HepG2 (cell line): ENCODE data around the gene SERINC5. TPM values are rescaled to one million over a fixed set of nuclear protein-coding genes. Genes with fewer than 3 reads are reported as not detected.
A peak's percentile ranks its signal among the peaks of the same experiment; 100 is the strongest.

Source experiments
- ATAC-seq: fragments of 200-7000 bp; cut with Tn5 transposase; 3 replicates; pipeline ENCODE4 v1.9.1; 2020; ENCODE audit warnings: mild to moderate bottlenecking, moderate library complexity
- BruUV-seq: library from RNA; stranded (reverse); fragments of 400-500 nt; replicated peaks from 2 replicates; lab custom pipeline; 2021; lab: Mats Ljungman, UMichigan
- CTCF ChIA-PET: fragments of 300-600 bp; formaldehyde crosslinking; extraction: SDS; loops from one replicate; lab custom pipeline; 2021; ENCODE audit warnings: low total read pairs, inconsistent platforms, low intra/inter-chr PET ratio; lab: Yijun Ruan, JAX
- POLR2A ChIA-PET: fragments of 350-600 bp; sonication (Branson Sonifier 250); formaldehyde crosslinking; loops from one replicate; lab custom pipeline; 2020; ENCODE audit warnings: antibody characterized with exemption, inconsistent platforms; lab: Yijun Ruan, JAX
- DNase-seq: peaks from one replicate; pipeline ENCODE4 v3.0.0-alpha.2; 2015; ENCODE audit warnings: low spot score
- FAIRE-seq: peaks from 3 replicates; lab custom pipeline; 2011; peaks lifted over from hg19 to GRCh38; lab: Jason Lieb, UNC
- H2AFZ ChIP-seq: one replicate; pipeline ENCODE4 v1.6.1; 2011; ENCODE audit warnings: low read length, inconsistent platforms
- H3K27ac ChIP-seq: fragments of 300-600 bp; 3 replicates; pipeline ENCODE4 v1.8.0; 2011; ENCODE audit warnings: mixed run types, mild to moderate bottlenecking, mixed read lengths, low read length, inconsistent platforms; ENCODE audit not compliant: insufficient read depth; ENCODE audit errors: extremely low read length
- H3K27me3 ChIP-seq, 2 experiments: fragments of 200-600 bp in 1 of 2; 2 replicates in 1 of 2; 3 replicates in 1 of 2; pipeline versions ENCODE4 v1.6.0 to v1.8.0; 2011; ENCODE audit warnings: low read length in 2 of 2, mild to moderate bottlenecking in 2 of 2, moderate library complexity in 2 of 2, inconsistent platforms in 1 of 2; ENCODE audit not compliant: insufficient read depth in 2 of 2, control insufficient read depth in 1 of 2
- H3K36me3 ChIP-seq, 2 experiments: fragments of 200-600 bp in 1 of 2; replicated peaks in 1 of 2; 2 replicates in 1 of 2; 3 replicates in 1 of 2; pipeline versions ENCODE4 v1.5.1 to v1.8.0; 2011; ENCODE audit warnings: low read length in 2 of 2, inconsistent platforms in 1 of 2; ENCODE audit not compliant: insufficient read depth in 2 of 2, control insufficient read depth in 1 of 2
- H3K4me1 ChIP-seq: 2 replicates; pipeline ENCODE4 v1.5.1; 2012; ENCODE audit warnings: low read length, inconsistent platforms; ENCODE audit not compliant: insufficient read depth
- H3K4me2 ChIP-seq: 2 replicates; pipeline ENCODE4 v1.6.0; 2011; ENCODE audit warnings: low read depth, low read length, inconsistent platforms
- H3K4me3 ChIP-seq, 3 experiments: fragments of 200-600 bp in 1 of 3; sonication (generic), shearing (Covaris generic) in 1 of 3; replicated peaks in 1 of 3; 2 replicates each; pipeline ENCODE4 v1.5.1; 2011 to 2016; ENCODE audit warnings: low read length in 3 of 3, inconsistent platforms in 2 of 3, low read depth in 2 of 3, mild to moderate bottlenecking in 2 of 3, control low read depth in 1 of 3, mixed read lengths in 1 of 3; ENCODE audit not compliant: insufficient read depth in 1 of 3
- H3K79me2 ChIP-seq: one replicate; pipeline ENCODE4 v1.6.1; 2011; ENCODE audit warnings: low read length, inconsistent platforms; ENCODE audit not compliant: insufficient read depth
- H3K9ac ChIP-seq: 2 replicates; pipeline ENCODE4 v1.6.0; 2011; ENCODE audit warnings: mild to moderate bottlenecking, low read depth, low read length, inconsistent platforms; ENCODE audit not compliant: insufficient read depth
- H3K9me3 ChIP-seq: 2 replicates; pipeline ENCODE4 v1.5.1; 2012; ENCODE audit warnings: mild to moderate bottlenecking, low read length
- H4K20me1 ChIP-seq: 2 replicates; pipeline ENCODE4 v1.6.0; 2011; ENCODE audit warnings: inconsistent platforms, mild to moderate bottlenecking, low read length, moderate library complexity; ENCODE audit not compliant: insufficient read depth
- AGO2 ChIP-seq: fragments of 200-400 bp; formaldehyde crosslinking; optimal IDR thresholded peaks from 2 replicates; pipeline ENCODE3; 2017; ENCODE audit warnings: mild to moderate bottlenecking, low read depth, low read length, moderate library complexity
- BCL6 ChIP-seq: IDR thresholded peaks from 2 replicates; pipeline ENCODE4 v1.6.1; 2016; ENCODE audit warnings: missing genetic modification reagents, missing compliant biosample characterization
- CREM ChIP-seq, 2 experiments: sonication (generic) in 1 of 2; formaldehyde crosslinking in 1 of 2; IDR thresholded peaks; 2 replicates each; pipeline versions ENCODE4 v1.4.0 to v1.6.1; 2016 to 2020; ENCODE audit warnings: antibody characterized with exemption in 1 of 2, mild to moderate bottlenecking in 1 of 2, missing genetic modification reagents in 1 of 2
- GATAD2A ChIP-seq: IDR thresholded peaks from 2 replicates; pipeline ENCODE4 v1.6.1; 2016
- ISL2 ChIP-seq: sonication (generic); formaldehyde crosslinking; IDR thresholded peaks from 2 replicates; pipeline ENCODE4 v1.5.0; 2020; ENCODE audit warnings: missing genetic modification reagents
- NBN ChIP-seq: fragments of 450-650 bp; conservative IDR thresholded peaks from 2 replicates; pipeline ENCODE4 v1.6.1; 2017
- NCOA2 ChIP-seq: sonication (generic); formaldehyde crosslinking; IDR thresholded peaks from 2 replicates; pipeline ENCODE4 v1.8.0; 2022; ENCODE audit warnings: inconsistent platforms
- RXRB ChIP-seq: IDR thresholded peaks from 2 replicates; pipeline ENCODE4 v1.6.1; 2016; ENCODE audit warnings: borderline replicate concordance, missing genetic modification reagents, missing compliant biosample characterization
- SAP130 ChIP-seq: IDR thresholded peaks from 2 replicates; pipeline ENCODE4 v1.6.1; 2016; ENCODE audit warnings: low read depth
- SOX13 ChIP-seq, 3 experiments: fragments of 450-650 bp in 1 of 3; sonication (generic) in 1 of 3; formaldehyde crosslinking in 1 of 3; IDR thresholded peaks in 2 of 3; conservative IDR thresholded peaks in 1 of 3; 2 replicates each; pipeline versions ENCODE4 v1.5.0 to v1.6.1; 2016 to 2020; ENCODE audit warnings: antibody characterized with exemption in 1 of 3, mild to moderate bottlenecking in 1 of 3, missing compliant biosample characterization in 1 of 3, missing genetic modification reagents in 1 of 3, moderate library complexity in 1 of 3
- WGBS: methylation state at CpG from one replicate; pipeline ENCODE4 v1.1.6; 2017; ENCODE audit warnings: low lambda C conversion rate; 5-methylcytosine and 5-hydroxymethylcytosine counted together
- in situ Hi-C: cut with HindIII; loops from 2 replicates; pipeline ENCODE4 v1.10.0; 2017; ENCODE audit warnings: low pct_unique_long_range_greater_than_20kb; ENCODE audit not compliant: extremely low pct_ligation_motif_present
- intact Hi-C: fragments of 100-400 bp; cut with micrococcal nuclease; formaldehyde crosslinking; loops from one replicate; pipeline ENCODE4 v1.10.0; 2022; ENCODE audit not compliant: unreplicated experiment
- polyA plus RNA-seq, 8 experiments: library from polyadenylated mRNA; depleted of rRNA in 3 of 8; stranded (reverse) in 7 of 8; unstranded in 1 of 8; fragments of >200 nt; fragmentation: Illumina TruSeq in 4 of 8; extraction: Trizol in 4 of 8; gene quantifications; 2 replicates each; pipeline versions ENCODE4 v1.2.1 to v1.2.3, GENCODE V29; 2011 to 2016; ENCODE audit warnings: low read depth in 4 of 8, missing spikeins in 1 of 8, mixed read lengths in 1 of 8; ENCODE audit not compliant: insufficient read depth in 1 of 8
- total RNA-seq, 5 experiments: library from RNA; depleted of rRNA; stranded (reverse); fragments of >200 nt; fragmentation: Illumina TruSeq; extraction: Trizol; gene quantifications; 2 replicates each; pipeline ENCODE4 v1.2.3, GENCODE V29; 2016; ENCODE audit warnings: low read depth in 1 of 5
- TF ChIP-seq, protein P1 (sequence below): sonication (generic); formaldehyde crosslinking; IDR thresholded peaks from 2 replicates; pipeline ENCODE4 v1.4.0; 2020; ENCODE audit warnings: missing genetic modification reagents
- TF ChIP-seq, protein P2 (sequence below): sonication (generic); formaldehyde crosslinking; IDR thresholded peaks from 2 replicates; pipeline ENCODE4 v1.4.0; 2020; ENCODE audit warnings: missing genetic modification reagents, borderline replicate concordance
- TF ChIP-seq, protein P3 (sequence below): sonication (generic); formaldehyde crosslinking; IDR thresholded peaks from 2 replicates; pipeline ENCODE4 v1.4.0; 2020; ENCODE audit warnings: missing genetic modification reagents

SERINC5 gene
- total and polyA plus RNA-seq, 2 of the 13 experiments (the other 11 are each of a cell fraction or from before 2014, with no cell fraction given): 17.3 to 22.8 TPM

DNA sequence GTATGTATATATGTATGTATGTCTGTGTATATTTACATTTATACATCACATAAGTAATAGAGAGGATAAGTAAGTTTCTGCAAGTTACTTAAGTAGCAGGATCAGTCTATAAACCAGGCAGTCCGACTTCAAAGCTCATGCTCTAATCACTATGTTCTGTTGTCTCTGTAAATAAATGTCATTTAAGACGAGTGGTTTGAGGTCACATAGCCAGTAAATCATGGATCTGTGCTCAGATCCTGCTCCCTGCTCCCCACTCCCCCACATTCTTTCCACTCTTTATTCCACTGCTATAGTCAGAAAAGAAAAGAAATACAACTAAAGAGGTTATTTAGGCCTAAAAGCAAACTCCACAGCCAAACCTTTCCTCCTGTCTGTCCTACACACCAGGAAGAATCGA lies 90.4 kb downstream of the SERINC5 start:
- Histone ChIP-seq H3K27me3 (no peaks in the 10 kb centered on the region), H2AFZ (no peak overlapping the region), H3K9ac (peak overlapping the region; percentile 10; the same call in 1 of the 2 replicates), H3K4me2 (no peak overlapping the region), H3K79me2 (no peaks in the 10 kb centered on the region), H3K36me3 (peaks cover 10 to 20% of the 10 kb centered on the region in 2 experiments; a peak in 4 of 5 replicates), H3K4me3 (no peak overlapping the region), H3K4me1 (peaks cover 20% of the 10 kb centered on the region), H4K20me1 (no peaks in the 10 kb centered on the region), H3K9me3 (no peaks in the 10 kb centered on the region), H3K27ac (peak overlapping the region; percentile 55)
- FAIRE-seq (peak; percentile 59), ATAC-seq (peak; percentile 85), DNase-seq (peak; percentile 60)
- no TSS peak for BruUV-seq
- in situ Hi-C loops: no loop called here
- POLR2A ChIA-PET: interaction anchor here (0.6 kb wide), 1 partner anchor 142 kb away, joined by 3 read pairs; no protein-coding TSS in a partner anchor
- CTCF ChIA-PET: no interaction called here
- intact Hi-C loops: no loop called here
- 32% methylated on average over 3 of the region's 3 CpGs for WGBS
- peak; percentile 37; the same call in 1 of the 2 replicates for TF ChIP-seq NCOA2 (CRISPR knock-in tag)
- peak; percentile 36; the same call in 1 of the 2 replicates for TF ChIP-seq ISL2 (CRISPR knock-in tag)
- peak; percentile 29; the same call in 1 of the 2 replicates for TF ChIP-seq RXRB
- TF ChIP-seq, protein P1, sequence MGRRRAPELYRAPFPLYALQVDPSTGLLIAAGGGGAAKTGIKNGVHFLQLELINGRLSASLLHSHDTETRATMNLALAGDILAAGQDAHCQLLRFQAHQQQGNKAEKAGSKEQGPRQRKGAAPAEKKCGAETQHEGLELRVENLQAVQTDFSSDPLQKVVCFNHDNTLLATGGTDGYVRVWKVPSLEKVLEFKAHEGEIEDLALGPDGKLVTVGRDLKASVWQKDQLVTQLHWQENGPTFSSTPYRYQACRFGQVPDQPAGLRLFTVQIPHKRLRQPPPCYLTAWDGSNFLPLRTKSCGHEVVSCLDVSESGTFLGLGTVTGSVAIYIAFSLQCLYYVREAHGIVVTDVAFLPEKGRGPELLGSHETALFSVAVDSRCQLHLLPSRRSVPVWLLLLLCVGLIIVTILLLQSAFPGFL (CRISPR knock-in tag): no peak
- TF ChIP-seq SAP130 (CRISPR knock-in tag): peak; percentile 30; the same call in 1 of the 2 replicates
- peak; percentile 27; the same call in 1 of the 2 replicates for TF ChIP-seq GATAD2A (CRISPR knock-in tag)
- no peak for TF ChIP-seq NBN
- no peak for TF ChIP-seq SOX13 (IDR thresholded peaks at IDR 0.05)
- TF ChIP-seq SOX13 (CRISPR knock-in tag; conservative IDR thresholded peaks at IDR 0.05 in 1 of 2, IDR thresholded peaks at IDR 0.05 in 1 of 2): peak in 1 of 2 experiments; percentile 13; a peak in 1 of 4 replicates
- TF ChIP-seq, protein P2, sequence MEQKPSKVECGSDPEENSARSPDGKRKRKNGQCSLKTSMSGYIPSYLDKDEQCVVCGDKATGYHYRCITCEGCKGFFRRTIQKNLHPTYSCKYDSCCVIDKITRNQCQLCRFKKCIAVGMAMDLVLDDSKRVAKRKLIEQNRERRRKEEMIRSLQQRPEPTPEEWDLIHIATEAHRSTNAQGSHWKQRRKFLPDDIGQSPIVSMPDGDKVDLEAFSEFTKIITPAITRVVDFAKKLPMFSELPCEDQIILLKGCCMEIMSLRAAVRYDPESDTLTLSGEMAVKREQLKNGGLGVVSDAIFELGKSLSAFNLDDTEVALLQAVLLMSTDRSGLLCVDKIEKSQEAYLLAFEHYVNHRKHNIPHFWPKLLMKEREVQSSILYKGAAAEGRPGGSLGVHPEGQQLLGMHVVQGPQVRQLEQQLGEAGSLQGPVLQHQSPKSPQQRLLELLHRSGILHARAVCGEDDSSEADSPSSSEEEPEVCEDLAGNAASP (CRISPR knock-in tag): peak; percentile 66; the same call in 1 of the 2 replicates
- no peak for TF ChIP-seq AGO2
- TF ChIP-seq, protein P3, sequence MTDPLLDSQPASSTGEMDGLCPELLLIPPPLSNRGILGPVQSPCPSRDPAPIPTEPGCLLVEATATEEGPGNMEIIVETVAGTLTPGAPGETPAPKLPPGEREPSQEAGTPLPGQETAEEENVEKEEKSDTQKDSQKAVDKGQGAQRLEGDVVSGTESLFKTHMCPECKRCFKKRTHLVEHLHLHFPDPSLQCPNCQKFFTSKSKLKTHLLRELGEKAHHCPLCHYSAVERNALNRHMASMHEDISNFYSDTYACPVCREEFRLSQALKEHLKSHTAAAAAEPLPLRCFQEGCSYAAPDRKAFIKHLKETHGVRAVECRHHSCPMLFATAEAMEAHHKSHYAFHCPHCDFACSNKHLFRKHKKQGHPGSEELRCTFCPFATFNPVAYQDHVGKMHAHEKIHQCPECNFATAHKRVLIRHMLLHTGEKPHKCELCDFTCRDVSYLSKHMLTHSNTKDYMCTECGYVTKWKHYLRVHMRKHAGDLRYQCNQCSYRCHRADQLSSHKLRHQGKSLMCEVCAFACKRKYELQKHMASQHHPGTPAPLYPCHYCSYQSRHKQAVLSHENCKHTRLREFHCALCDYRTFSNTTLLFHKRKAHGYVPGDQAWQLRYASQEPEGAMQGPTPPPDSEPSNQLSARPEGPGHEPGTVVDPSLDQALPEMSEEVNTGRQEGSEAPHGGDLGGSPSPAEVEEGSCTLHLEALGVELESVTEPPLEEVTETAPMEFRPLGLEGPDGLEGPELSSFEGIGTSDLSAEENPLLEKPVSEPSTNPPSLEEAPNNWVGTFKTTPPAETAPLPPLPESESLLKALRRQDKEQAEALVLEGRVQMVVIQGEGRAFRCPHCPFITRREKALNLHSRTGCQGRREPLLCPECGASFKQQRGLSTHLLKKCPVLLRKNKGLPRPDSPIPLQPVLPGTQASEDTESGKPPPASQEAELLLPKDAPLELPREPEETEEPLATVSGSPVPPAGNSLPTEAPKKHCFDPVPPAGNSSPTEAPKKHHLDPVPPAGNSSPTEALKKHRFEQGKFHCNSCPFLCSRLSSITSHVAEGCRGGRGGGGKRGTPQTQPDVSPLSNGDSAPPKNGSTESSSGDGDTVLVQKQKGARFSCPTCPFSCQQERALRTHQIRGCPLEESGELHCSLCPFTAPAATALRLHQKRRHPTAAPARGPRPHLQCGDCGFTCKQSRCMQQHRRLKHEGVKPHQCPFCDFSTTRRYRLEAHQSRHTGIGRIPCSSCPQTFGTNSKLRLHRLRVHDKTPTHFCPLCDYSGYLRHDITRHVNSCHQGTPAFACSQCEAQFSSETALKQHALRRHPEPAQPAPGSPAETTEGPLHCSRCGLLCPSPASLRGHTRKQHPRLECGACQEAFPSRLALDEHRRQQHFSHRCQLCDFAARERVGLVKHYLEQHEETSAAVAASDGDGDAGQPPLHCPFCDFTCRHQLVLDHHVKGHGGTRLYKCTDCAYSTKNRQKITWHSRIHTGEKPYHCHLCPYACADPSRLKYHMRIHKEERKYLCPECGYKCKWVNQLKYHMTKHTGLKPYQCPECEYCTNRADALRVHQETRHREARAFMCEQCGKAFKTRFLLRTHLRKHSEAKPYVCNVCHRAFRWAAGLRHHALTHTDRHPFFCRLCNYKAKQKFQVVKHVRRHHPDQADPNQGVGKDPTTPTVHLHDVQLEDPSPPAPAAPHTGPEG (CRISPR knock-in tag): no peak
- TF ChIP-seq BCL6 (CRISPR knock-in tag): 0 out of 2 replicates have a peak, but pooled peaks have one; percentile 18
- TF ChIP-seq CREM (IDR thresholded peaks at IDR 0.05): peak; percentile 45; the same call in 1 of the 2 replicates
- TF ChIP-seq CREM (CRISPR knock-in tag; IDR thresholded peaks at IDR 0.05): no peak
